Measurements from ENCODE around the gene DDX23.
A peak's percentile ranks its signal among the peaks of the same experiment; 100 is the strongest.
"Not testable (repeated sequence)": the region's sequence is repeated elsewhere in the genome, so short reads cannot be mapped to it uniquely, and the experiment has no call there.

Gene DDX23

GRCh38 chr12:48851883-48852733 is at the start of gene DDX23:
TSS of gene DDX23 (minus strand) at chr12:48852163. CDS start at chr12:48845782, 6,381 bp downstream.
- peak; percentile 96 for DNase-seq (ENCODE audit: low read depth)

- DNase-seq (ENCODE audit: low read depth): peak; percentile 43
These were observed 49.3 kb upstream of the DDX23 start for GRCh38 chr12:48901278-48901677.

DNA sequence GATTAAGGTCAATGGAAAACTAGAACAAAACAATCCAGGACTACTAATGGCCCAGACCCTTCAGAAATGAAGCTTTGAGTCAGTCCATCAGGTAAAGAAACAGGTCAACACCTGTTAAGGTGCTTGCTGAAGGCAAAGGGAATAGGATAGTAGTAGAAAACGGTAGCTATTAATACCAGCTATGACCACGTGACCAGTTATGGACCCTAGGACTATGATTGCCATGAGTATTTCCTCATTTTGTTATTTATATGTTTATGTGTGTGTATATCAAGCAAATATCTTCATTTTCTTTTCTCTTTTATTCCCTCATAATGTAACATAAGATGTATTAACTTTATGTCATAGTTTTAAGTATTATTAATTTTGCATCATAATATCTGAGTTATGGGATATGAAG is 47.7 kb upstream of the DDX23 start:
- DNase-seq (ENCODE audit: low read depth): no peak

GRCh38 chr12:48894271-48894670 is 42.3 kb upstream of the DDX23 start:
- DNase-seq (ENCODE audit: low read depth): no peak

DNA sequence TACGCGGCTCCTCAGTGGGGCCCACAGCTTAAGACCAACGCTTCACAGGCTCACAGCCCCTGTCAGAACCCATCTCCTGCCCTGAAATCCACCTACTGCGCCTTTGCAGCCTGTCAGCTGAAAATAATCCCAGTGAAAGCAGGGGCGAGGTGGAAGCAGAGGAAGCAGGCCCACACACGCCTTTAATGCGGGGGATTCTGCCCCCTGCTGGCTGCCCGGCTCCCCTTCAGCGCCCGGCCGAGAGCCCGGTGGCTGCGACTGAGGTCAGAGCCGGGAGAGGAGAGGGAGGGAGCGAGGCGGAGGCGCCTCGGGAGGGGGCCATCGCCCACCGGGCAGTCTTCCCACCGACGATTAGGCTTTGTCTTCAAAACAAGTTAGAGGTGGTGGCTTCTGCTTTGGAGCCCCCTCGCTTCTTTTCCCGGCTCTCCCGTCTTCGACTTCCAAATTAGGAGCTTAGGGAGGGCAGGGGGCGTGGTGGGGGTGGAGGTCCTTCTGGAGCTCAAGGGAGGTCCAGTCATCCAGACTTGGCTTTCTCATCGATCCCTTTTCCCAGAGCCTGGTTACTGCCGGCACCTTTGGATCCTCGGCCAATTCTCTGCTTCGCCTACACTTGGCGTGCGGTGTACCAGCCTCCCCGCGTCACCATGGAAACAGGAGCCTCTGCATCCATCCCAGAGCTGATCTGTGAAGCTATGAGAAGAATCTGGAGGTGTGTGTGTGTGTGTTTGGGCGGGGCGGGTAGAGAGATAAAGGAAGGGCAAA is 38.9 kb upstream of the DDX23 start:
- peak; percentile 61 for DNase-seq (ENCODE audit: low read depth)

DNA sequence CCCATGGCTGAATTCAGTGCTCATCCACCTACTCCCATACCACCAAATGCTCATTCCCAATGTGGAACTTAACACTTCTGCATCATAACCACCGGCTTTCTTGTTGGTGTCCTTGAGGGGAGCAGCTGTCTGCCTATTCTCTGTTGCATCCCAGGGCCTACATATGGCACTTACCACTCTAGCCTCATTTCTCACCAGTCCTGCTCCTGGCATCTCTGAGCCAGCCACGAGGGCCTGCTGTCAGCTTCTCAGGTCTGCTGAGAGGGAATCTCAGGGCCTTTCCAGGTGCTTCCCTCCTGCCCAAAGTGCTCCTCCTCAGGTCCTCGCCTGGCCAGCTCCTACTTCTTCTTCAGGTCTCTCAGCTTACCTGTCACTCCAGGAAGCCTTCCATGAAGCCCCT is 37.7 kb upstream of the DDX23 start:
- DNase-seq (ENCODE audit: low read depth): no peak

DNA sequence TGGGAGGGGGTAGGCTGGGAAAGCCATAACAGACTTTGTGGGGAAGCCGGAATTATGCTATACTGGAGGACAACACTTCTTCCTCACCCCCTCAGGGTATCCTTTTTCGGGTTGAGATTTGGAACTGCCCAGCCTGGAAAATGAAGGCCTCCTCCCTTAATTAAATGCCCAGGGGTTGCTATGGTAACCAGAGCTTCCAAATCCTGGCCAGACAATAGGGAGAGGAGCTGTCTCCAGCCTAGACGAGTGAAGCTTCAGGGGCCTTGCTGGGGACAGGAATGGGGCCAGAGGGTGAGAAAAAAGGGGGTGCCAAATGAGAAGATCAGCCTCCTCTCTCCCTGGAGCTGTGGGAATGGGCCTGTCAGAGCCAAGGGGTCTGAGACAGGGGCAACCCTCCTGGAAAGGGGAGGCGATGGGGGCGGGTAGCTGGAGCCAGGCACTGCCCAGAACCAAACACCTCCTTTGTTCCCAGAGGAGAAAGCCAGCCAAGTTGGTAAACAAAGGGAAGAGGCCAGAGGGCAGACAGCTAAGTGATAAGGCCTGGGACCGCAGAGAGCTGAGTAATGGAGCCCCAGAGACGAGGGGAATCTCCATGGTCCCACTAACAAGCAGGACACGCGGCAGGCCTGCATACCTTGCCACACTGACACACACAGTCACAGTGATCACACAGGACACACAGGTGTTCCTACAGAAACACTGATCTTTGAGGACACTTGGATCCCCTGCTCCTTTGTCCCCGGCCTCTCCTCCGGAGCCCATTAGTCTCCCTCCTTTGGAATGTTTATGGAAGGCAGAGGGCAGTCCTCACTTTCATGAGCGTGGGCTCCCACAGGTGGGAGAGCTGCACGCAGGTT is 31.6 kb upstream of the DDX23 start:
- peak; percentile 83 for DNase-seq (ENCODE audit: low read depth)

- DNase-seq (ENCODE audit: low read depth): no peak
These were observed 31.0 kb upstream of the DDX23 start for GRCh38 chr12:48882972-48883304.

DNA sequence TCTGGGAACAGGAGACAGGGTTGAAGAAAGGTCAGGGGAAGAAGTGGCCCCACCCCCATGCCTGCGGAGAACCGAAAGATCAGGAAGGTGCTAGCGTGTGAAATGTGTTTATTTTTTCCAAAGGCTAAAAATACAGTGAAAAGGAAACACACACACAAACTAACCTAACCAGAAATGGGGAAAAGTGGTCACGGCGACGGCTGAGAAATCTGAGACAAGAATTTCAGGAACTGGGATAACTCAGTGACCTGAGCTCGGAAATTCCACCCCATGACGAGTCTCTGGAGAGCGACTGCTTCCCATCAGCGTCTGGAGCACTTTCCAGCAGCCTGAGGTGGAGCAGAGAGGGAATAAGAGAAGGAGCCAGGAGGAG is 30.3 kb upstream of the DDX23 start:
- peak; percentile 71 for DNase-seq (ENCODE audit: low read depth)

GRCh38 chr12:48881686-48882314 is 29.8 kb upstream of the DDX23 start:
- peak; percentile 36 for DNase-seq (ENCODE audit: low read depth)

- no peak for DNase-seq (ENCODE audit: low read depth)
These were observed 28.7 kb upstream of the DDX23 start for GRCh38 chr12:48880647-48881046.

DNA sequence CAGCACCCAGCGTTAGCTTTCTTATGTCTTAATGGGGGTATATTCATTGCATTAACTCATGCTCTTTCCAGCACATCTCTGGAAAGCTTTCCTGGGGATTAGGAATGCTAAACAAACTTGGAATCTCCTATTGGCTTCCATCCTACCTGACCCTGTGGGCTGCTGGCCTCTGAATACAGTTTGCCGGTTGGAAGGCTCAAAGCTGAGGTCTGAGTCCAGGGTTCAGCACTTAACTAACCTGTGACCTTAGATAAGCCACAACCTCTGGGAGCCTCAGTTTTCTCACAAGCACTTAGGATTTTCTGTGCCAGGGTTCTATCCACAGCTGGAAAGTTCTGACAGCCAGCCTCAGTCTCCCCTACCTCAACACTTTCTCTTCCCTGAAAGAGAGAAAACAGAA is 26.6 kb upstream of the DDX23 start:
- no peak for DNase-seq (ENCODE audit: low read depth)

GRCh38 chr12:48875944-48876515 is 24.1 kb upstream of the DDX23 start:
- peak; percentile 54 for DNase-seq (ENCODE audit: low read depth)

DNA sequence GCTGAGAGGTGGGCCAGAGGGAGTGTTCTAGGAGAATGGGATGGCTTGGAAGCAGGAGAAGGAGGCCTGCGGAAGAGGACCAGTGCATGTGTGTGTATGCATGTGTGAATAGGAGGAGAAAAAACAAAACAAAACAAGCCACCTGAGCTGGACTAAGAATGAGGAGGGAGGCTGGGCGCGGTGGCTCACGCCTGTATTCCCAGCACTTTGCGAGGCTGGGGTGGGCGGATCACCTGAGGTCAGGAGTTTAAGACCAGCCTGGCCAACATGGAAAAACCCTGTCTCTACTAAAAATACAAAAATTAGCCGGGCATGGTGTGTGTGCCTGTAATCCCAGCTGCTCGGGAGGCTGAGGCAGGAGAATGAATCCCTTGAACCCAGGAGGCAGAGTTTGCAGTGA is 21.6 kb upstream of the DDX23 start:
- not testable (repeated sequence) for DNase-seq (ENCODE audit: low read depth)

- peak; percentile 67 for DNase-seq (ENCODE audit: low read depth)
These were observed 21.1 kb upstream of the DDX23 start for GRCh38 chr12:48873096-48873495.

GRCh38 chr12:48869191-48869590 is 17.2 kb upstream of the DDX23 start:
- DNase-seq (ENCODE audit: low read depth): no peak

DNA sequence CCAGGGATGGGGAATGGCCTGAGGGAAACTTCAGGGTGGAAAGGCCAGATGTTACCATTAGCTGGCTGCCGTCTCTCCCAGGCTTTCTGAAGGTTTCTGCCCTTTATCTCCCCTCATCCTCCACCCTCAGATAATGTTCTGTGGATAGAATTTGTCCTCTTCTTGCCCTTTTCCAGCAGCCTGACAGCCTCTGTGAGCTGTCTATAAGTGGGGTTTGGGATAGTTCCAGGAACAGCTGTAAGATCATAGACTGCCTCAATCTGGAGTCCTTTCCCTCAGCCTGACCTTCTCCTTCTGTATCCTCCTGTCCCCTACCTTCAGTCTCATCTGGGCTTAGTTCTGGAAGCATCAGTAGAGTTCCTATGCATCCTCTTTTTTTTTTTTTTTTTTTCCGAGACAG is 16.5 kb upstream of the DDX23 start:
- DNase-seq (ENCODE audit: low read depth): peak; percentile 53

DNA sequence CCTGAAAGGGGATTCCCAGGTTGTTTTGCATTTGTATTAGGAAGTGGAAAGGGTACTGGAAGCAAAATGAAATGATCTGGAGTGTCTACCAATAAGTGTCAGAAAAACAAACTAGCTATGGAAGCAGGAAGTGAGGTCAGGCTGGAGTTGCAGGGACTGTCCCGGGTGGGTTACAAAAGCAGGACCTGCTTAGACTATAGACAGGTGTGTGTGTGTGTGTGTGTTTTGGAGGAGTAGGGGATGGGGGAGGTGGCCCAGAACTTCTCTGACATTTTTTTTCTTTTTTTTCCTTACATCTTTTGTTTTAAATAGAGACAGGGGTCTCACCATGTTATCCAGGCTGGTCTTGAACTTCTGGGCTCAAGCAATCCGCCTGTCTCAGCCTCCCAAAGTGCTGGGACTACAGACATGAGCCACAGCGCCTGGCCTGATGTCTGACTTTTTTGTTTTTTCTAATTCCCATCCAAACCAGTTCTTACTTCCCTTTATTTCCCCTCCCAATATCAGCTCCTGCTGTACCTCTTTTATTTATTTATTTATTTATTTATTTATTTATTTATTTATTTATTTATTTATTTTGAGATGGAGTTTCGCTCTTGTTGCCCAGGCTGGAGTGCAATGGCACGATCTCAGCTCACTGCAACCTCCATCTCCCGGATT is 14.2 kb upstream of the DDX23 start:
- DNase-seq (ENCODE audit: low read depth): no peak

DNA sequence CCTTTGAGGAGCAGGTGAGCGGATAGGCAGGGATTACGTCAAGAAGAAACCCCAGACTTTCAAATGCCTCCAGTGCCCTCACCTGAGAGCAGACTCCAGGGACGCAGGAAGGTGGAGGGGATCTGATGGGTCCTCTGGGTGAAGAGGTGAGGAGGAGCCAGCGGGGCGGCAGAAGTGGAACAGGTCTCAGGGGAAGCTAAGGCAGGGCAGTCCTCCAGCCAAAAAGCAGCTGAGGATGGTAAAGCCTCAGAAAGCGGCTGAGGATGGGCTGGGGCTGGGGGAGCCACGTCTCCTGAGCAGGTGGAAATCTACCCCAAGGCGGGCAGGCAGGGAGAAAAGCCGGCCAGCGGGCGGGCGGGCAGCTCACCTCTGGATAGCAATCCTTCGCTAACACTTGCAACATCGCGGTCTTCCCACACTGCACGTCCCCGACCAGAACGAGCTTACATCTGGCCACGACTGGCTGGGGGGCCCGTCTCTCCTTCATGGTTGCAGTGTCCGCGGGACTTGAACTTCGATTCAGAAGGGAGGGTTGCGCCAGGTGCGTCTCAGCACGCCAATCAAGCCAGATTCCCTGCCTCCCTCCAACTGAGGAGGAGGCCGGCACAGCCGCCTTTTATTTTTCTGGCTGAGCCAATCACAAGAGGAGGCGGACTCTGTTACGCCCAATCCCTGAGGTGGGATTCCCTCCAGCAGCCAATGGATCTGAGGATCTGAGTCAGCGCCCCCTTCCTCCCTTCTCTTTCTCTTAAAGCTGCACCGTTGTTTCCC is 13.5 kb upstream of the DDX23 start, which contains the start of gene RND1:
Gene RND1 (minus strand): TSS at position 590 of the 771 bp plus-strand sequence. CDS start 103 bp downstream, at position 487.
- peak; percentile 91 for DNase-seq (ENCODE audit: low read depth)

DNA sequence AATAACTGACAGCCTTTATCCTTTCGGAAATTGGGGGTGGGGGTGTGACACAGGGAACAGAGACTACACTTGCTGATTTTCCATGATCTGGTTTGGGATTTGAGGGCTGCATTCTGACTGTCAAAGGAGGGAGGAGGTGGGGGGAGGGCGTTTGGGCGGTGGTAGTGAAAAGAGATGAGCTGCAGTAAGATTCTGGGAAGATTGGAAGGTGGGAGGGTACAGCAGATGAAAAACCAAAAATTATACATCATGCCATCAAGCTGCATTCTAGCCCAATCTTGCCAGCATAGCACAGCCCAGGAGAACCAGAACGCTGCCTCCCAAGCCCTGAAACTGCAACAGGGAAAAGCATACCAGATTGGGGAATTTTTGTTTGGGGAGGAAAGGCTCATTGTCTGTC is 11.3 kb upstream of the DDX23 start:
- no peak for DNase-seq (ENCODE audit: low read depth)
